Measurements from ENCODE around the gene TAGLN3.
"Not testable (repeated sequence)": the region's sequence is repeated elsewhere in the genome, so short reads cannot be mapped to it uniquely, and the experiment has no call there.

TAGLN3 gene

GRCh38 chr3:112007633-112008032 is 8.9 kb downstream of the TAGLN3 start:
- DNase-seq (ENCODE audit: low read depth in 2 of 2, low spot score in 1 of 2) = no peak

DNA sequence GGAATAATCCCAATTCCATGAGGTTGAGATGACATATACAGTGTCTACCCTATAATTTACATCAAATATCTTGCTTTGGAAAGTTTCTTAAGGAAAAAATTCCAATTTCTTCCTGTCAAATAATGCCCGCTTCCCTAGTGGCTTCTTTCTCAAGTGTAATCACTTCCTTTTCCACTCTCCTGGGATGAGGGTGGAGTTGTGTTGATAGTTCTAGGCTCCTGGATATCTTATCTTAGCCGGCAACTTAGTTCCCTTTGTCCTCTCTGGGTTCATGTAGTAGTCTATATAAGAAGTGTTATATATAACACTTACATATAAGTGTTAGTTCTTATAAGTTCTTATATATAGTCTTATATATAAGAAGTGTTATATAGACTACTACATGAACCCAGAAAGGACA is 10.9 kb downstream of the TAGLN3 start:
- no peak for DNase-seq (ENCODE audit: low read depth in 2 of 2, low spot score in 1 of 2)

- DNase-seq (ENCODE audit: low read depth in 2 of 2, low spot score in 1 of 2) = no peak
These were observed 11.9 kb downstream of the TAGLN3 start for GRCh38 chr3:112010636-112011035.

DNA sequence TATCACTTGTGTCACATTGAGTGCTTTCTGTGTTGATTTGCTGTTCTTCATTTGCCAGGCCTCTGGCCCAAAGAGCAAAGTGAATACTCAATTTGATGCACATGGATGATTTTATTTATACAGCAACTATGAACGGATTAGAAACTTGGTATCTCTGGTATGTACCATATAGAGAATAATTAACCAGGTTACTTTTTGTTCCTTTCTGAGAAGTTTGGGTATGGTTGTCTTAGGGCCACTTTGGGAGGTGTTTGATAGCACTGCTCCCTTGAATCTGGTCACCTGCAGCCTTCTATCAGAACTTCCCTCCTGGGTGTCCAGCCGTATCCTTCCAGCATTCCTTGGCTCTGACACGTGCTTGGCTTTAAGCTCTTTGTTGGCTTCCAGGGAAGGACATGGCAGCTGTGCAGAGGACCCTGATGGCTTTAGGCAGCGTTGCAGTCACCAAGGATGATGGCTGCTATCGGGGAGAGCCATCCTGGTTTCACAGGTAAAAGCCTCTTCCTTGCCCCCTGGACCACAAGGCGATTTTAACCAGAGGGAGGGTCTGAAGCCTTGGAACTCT is 12.7 kb downstream of the TAGLN3 start:
- no peak for DNase-seq (ENCODE audit: low read depth in 2 of 2, low spot score in 1 of 2)

DNA sequence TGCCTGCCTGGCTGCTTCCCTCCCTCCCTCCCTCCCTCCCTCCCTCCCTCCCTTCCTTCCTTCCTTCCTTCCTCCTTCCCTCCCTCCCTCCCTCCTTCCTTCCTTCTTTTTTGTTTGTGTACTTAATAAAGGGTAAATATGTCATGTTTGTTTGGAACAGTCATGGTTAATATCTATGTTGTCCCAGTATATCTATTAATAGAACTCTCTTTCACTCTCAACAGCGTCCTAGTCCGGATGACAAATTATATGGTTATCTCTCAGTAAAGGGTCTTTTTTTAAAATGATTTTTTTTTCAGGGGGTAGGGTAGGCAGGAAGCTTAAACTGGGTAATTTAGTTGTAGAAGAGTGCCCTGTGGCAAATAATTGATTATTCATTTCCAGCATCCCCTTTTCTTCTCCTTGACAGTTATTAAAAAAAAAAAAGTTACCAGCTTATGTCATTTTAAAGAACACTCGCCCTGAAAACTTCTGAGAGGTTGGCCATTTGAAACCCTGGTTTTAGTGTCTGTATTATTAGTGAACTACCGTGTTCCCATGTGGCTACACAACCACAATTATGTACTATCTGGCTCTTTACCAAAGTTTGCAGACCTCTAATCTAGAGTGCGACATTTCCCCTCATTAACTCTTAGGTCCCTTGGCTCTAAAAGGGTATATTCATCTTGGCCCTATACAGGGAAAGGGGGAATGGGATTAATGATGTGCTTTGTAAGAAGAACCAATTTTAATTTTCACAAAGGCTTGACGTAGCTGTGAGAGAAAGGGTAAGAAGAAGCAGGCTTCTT is 13.7 kb downstream of the TAGLN3 start:
- DNase-seq (ENCODE audit: low read depth in 2 of 2, low spot score in 1 of 2) = no peak

DNA sequence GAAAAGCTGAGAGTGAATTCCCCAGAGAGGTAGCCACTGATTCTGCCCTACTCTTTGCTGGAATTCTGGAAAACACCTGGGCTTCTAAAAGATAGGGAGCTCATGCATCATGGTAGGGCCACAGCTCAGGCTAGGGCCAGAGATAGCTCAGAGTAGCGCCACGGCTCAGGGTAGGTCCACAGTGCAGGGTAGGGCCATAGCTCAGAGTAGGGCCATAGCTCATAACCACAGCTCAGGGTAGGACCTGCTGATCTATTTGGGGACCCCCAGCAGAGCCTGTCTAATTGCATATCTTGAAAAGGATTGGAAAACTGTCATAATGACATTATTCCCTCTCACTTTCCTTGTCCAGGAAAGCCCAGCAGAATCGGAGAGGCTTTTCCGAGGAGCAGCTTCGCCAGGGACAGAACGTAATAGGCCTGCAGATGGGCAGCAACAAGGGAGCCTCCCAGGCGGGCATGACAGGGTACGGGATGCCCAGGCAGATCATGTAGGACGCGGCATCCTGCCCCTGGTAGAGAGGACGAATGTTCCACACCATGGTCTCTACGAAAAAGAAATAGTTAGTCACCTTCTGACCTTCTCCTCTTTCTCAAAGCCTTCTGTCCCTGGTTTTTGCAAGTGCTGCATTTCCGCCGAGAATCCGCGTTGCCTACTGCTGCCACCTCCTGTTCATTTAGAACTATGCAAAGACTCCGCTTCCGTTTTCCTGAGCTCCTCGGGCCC is 14.5 kb downstream of the TAGLN3 start:
- DNase-seq (ENCODE audit: low read depth in 2 of 2, low spot score in 1 of 2) = peak; percentile 21 to 29

- no peak for DNase-seq (ENCODE audit: low read depth in 2 of 2, low spot score in 1 of 2)
These were observed 15.0 kb downstream of the TAGLN3 start for GRCh38 chr3:112013784-112014143.

DNA sequence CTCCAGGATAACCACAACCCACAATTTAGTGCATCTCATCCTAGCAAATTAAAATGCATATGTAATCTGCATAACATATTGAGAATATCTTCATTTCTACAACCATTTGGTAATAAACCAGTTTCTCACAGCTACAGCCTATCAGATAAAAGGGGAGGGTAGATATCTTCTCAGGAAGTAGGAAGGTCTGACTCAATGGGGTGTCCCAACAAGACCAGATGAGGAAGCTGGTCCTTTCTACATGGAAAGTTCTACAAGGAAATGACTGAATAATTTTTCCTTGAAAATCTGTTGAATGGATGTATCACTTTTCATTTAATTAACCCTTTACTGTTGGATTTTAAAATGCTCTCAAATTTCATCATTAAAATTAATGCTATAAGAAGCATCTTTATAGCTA is 18.4 kb downstream of the TAGLN3 start:
- DNase-seq (ENCODE audit: low read depth in 2 of 2, low spot score in 1 of 2) = no peak

GRCh38 chr3:112018712-112019111 is 20.0 kb downstream of the TAGLN3 start:
- no peak for DNase-seq (ENCODE audit: low read depth in 2 of 2, low spot score in 1 of 2)

DNA sequence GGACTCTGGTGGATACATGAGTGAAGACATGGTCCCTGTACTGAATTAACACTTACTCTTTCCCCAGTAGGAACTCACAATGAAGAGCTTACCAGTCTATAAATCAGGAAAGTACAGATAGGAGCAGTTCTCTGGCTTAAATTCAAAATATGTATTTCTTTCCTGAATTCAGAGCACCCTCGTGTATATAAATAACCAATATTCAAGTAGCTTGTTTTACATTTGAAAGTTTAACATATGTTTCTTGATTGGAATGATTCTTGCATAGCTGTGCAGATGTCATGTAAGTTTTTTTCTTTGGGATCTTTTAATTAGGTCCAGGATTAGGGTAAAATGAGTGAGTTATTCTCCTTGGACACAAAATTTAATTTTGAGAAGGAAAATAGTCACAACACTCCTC is 21.0 kb downstream of the TAGLN3 start:
- no peak for DNase-seq (ENCODE audit: low read depth in 2 of 2, low spot score in 1 of 2)

- DNase-seq (ENCODE audit: low read depth in 2 of 2, low spot score in 1 of 2) = no peak
These were observed 22.0 kb downstream of the TAGLN3 start for GRCh38 chr3:112020674-112021085.

DNA sequence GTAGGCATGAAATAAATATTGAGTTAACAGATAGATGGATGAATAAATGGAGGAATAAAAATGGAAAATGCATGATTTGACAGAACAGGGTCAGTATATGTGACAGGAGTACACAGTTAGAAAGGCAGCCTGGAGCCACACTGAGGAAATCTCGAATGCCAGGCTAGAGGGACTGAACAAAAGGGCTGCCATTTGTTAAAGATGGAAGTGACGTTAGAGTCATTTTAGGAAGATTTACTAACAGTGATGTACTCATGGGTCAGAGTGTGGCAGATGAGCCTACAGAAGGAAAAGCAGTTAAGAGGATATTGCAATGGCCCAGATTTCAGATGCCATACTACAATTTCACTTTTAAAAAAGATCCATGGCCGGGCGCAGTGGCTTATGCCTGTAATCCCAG is 28.4 kb downstream of the TAGLN3 start:
- DNase-seq (ENCODE audit: low read depth in 2 of 2, low spot score in 1 of 2) = no peak

DNA sequence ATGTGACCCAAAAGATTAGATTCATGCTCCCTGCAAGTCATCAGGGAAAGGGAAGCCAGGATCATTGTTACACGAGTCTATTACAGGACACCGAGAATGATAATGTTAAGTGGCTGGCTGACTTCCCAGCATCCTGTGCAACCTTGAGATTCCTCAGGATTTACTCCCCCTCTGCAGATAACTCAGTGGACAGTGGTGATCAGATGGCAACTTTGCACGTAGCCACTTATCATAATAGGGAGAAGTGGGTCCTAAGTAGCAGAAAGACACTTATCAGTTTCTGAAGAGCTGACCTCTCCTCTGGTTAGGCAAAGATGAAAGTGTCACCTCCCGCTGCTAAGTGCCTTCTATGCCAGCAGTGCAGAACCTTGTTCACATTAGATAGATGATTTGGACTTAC is 29.1 kb downstream of the TAGLN3 start:
- DNase-seq (ENCODE audit: low read depth in 2 of 2, low spot score in 1 of 2) = no peak

- no peak for DNase-seq (ENCODE audit: low read depth in 2 of 2, low spot score in 1 of 2)
These were observed 32.2 kb downstream of the TAGLN3 start for GRCh38 chr3:112030901-112031300.

- DNase-seq (ENCODE audit: low read depth in 2 of 2, low spot score in 1 of 2) = no peak
These were observed 33.5 kb downstream of the TAGLN3 start for GRCh38 chr3:112032098-112032731.

- DNase-seq (ENCODE audit: low read depth in 2 of 2, low spot score in 1 of 2) = no peak
These were observed 35.7 kb downstream of the TAGLN3 start, which contains the start of gene TMPRSS7 for GRCh38 chr3:112034436-112034835. Gene TMPRSS7, plus strand, starts transcription at chr3:112034736. Its CDS starts 110 bp downstream, at chr3:112034846.

GRCh38 chr3:112035241-112035640 is 36.5 kb downstream of the TAGLN3 start:
- DNase-seq (ENCODE audit: low read depth in 2 of 2, low spot score in 1 of 2) = no peak

GRCh38 chr3:112037194-112037593 is 38.5 kb downstream of the TAGLN3 start:
- not testable (repeated sequence) for DNase-seq (ENCODE audit: low read depth in 2 of 2, low spot score in 1 of 2)

- DNase-seq (ENCODE audit: low read depth in 2 of 2, low spot score in 1 of 2) = no peak
These were observed 40.1 kb downstream of the TAGLN3 start for GRCh38 chr3:112038863-112039262.

- no peak for DNase-seq (ENCODE audit: low read depth in 2 of 2, low spot score in 1 of 2)
These were observed 42.6 kb downstream of the TAGLN3 start for GRCh38 chr3:112041321-112041720.

GRCh38 chr3:112042842-112043280 is 44.1 kb downstream of the TAGLN3 start:
- DNase-seq (ENCODE audit: low read depth in 2 of 2, low spot score in 1 of 2) = no peak
